EL (cell line): ENCODE measurements around the gene RETREG3.
"Not testable (repeated sequence)": the region's sequence is repeated elsewhere in the genome, so short reads cannot be mapped to it uniquely, and the experiment has no call there.

Experiments used
- DNase-seq: peaks from one replicate; pipeline ENCODE4 v3.0.0-alpha.2; 2016

The RETREG3 gene

DNA sequence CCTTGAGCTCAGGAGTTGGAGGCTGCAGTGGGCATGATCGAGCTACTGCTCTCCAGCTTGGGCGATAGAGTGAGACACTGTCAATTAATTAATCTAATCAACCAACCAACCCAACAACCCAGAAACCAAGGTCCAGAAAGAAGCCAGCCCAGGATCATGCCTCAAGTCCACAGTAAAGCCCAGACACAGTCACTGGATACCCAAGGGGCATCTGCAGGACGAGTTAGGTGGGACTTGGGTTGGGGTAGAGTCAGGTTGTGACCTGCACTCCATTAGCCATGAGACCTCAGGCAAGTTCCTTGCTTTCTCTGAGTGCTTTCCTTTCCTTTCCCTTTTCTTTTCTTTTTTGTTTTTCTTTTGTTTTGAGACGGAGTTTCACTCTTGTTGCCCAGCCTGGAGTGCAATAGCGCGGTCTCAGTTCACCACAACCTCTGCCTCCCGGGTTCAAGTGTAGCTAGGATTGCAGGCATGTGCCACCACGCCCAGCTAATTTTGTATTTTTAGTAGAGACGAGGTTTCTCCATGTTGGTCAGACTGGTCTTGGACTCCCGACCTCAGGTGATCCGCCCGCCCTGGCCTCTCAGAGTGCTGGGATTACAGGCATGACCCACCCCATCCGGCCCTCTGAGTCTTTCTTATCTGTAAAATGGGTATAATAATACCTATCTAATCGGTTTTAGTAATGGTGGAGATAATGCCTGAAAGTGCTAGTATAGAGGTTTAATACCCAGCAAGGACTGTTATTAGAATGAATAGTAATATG lies 60.0 kb downstream of the RETREG3 start:
- no peak for DNase-seq

DNA sequence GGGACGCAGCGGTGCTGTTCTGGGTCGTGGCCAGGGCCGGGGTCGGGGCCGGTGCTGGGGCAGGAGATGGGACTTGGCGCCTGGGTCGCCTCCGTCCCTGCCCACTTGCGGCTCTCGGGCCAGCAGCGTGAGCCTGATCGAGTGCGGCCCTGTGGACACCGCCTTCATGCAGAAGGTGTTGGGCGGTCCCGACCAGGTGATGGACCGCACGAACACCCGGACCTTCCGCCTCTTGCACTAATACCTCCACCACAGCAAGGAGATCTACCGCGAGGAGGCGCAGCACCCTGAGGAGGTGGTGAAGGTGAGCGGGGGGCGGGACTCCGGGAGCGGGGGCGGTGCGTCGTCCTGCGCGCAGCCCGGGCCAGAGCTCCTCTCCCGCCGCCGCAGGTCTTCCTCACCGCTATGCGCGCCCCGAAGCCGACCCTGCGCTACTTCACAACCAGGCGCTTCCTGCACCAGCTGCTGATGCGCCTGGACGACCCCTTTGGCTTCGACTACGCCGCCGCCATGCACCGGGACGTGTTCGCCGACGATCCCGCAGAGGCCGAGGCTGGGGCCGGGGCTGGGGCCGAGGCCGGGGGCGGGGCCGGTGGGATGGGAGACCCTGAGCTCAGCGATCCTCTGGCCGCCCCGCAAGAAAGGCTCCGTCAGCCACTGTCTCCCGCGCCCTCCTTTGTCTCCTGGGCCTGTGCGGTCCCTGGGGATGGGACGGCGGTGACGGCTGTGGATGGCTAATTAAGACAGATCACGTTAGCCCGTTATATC lies 60.9 kb downstream of the RETREG3 start:
- DNase-seq, result no peak

DNA sequence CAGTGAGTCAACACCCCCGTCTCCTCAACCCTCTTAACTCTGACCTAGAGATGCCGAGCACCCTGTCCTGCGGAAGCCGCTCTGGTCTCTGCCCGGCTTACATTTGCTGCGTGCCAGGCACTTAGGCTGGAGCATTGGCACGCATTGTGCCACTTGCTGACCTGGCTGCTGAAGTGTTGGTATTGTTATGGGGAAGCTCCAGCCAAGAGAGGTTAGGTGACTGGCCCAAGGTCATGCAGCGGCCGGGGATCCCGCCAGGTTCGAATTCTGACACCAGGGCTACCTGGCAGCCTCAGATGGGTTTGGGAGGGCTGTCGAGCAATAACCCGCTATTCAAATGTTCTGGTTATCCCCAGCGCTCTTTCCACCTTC lies 61.5 kb downstream of the RETREG3 start:
- no peak for DNase-seq

DNA sequence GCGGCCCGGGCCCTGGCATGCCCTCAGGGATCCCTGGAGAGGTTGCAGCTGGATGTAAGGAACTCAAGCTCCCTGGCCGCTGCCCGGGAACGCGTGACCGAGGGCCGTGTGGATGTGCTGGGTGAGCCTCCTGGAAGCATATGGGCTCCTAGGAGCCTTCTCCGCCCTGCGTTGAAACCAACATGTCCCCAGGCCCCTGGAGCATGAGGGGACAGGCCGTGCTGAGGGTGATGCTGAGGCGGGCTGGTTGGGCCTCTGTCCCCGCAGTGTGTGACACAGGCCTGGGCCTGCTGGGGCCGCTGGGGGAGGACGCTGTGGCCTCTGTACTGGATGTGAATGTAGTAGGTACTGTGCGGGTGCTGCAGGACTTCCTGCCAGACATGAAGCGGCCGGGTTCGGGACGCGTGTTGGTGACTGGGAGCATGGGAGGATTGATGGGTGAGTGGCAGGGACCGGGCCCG lies 62.1 kb downstream of the RETREG3 start:
- no peak for DNase-seq

DNA sequence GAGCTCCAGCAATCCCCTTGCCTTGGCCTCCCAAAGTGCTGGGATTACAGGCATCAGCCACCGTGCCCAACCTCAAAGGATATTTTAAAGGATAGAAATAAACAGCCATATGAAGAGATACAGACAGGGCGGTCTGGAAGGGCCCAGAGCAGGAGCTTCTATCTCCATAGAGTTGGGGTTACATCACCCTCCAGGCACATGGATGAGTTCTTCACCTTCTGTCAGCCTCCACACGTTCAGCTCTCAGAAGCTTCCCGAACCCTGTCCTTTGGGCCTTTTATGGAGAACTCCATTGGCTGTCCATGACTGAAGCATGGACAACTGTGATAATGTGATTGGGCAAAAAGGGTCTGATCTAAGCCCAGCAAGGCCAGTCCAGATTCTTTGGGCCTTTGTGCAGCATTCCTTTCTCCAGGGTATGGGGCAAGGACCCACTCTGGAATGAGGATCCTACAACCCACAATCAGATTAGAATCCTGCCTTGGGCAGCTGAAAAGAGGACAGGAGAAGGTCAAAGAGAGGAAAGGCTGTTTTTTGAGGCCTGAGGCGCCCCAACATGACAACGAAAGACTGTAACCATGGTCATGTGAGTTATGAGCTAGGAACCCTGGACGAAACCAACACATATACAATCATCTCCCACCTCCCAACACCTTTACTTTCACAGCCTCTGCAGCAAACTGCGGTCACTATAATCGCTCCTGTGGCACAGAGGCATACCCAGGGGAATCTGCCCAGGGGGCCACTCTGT lies 63.2 kb downstream of the RETREG3 start:
- DNase-seq, result not testable (repeated sequence)

DNA sequence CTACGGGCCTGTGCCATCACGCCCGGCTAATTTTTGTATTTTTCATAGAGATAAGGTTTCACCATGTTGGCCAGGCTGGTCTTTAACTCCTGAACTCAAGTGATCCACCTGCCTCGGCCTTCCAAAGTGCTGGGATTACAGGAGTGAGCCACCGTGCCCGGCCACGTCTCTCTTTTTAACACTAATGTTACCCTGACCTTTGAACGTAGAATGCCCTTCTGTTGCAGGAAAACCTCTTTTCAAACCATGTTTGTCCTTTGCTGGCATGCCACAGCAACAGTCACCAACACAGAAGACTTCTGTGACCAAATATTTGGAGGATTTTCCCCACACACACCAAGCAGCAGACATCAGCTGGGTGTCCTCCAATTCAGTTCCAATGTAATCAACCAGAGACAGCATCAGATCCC lies 64.3 kb downstream of the RETREG3 start:
- no peak for DNase-seq

DNA sequence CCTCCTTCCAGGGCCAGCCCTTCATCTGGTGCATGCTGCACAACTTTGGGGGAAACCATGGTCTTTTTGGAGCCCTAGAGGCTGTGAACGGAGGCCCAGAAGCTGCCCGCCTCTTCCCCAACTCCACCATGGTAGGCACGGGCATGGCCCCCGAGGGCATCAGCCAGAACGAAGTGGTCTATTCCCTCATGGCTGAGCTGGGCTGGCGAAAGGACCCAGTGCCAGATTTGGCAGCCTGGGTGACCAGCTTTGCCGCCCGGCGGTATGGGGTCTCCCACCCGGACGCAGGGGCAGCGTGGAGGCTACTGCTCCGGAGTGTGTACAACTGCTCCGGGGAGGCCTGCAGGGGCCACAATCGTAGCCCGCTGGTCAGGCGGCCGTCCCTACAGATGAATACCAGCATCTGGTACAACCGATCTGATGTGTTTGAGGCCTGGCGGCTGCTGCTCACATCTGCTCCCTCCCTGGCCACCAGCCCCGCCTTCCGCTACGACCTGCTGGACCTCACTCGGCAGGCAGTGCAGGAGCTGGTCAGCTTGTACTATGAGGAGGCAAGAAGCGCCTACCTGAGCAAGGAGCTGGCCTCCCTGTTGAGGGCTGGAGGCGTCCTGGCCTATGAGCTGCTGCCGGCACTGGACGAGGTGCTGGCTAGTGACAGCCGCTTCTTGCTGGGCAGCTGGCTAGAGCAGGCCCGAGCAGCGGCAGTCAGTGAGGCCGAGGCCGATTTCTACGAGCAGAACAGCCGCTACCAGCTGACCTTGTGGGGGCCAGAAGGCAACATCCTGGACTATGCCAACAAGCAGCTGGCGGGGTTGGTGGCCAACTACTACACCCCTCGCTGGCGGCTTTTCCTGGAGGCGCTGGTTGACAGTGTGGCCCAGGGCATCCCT lies 65.7 kb downstream of the RETREG3 start:
- no peak for DNase-seq

DNA sequence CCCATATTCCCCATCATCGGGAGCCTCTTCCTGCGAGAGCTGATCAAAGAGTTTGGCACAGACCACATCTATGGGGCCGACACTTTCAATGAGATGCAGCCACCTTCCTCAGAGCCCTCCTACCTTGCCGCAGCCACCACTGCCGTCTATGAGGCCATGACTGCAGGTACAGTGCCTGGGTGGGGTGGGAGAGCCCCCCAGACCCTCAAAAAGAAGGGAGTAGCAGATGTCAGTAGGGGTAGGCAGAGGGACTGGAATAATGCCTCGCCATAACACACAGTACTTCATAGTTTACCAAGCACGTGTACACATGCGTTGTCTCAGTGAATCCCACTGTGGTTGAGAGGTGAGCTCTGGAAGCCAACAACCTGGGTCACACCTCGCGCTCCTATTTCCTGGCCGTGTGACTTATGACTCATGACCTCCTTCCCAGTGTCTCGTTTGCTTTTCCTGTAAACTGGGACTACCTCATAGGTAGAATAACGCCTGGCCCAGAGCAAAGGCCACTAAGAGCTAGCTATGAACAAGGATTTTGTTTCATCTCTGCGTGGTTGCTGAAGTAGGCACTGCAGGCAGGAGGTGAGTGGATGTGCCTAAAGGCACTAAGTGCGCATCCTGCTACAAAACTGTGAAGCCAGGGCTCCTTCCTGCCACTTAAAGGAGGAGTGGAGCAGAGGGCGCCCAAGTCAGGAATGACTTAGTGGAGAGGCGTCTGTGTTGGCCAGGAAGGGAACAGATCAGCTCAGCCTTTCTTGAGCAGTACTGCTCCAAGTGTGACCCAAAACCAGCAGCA lies 67.9 kb downstream of the RETREG3 start:
- no peak for DNase-seq

DNA sequence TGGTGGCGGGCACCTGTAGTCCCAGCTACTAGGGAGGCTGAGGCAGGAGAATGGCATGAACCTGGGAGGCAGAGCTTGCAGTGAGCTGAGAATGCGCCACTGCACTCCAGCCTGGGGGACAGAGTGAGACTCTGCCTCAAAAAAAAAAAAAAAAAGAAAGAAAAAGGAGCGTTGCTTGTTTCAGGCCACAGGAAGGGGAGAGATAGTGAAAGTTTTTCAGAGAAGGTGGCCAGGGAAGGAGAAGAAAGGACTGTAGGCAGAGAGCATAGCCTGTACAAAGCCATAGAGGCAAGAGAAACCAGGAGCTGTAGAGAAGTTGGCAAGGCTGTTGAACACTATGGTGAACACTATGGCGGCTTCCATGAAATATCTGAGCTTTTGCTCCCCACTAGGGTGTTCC lies 68.6 kb downstream of the RETREG3 start:
- DNase-seq, result not testable (repeated sequence)

DNA sequence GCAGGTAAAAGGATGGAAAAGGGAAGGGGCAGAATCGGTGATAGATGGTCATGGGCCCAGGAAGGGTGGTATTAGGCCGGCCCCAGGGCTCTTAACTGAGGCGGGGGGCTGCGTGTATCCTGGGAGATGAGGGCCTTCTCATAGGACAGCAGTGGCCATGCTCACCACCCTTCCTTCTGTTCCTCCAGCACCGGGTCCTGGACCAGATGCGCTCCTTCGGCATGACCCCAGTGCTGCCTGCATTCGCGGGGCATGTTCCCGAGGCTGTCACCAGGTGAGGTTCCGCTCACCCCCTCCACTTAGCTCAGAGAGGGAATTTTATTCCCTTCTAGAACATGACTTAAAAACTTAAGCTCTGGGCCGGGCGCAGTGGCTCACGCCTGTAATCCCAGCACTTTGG lies 70.7 kb downstream of the RETREG3 start:
- DNase-seq, result no peak

- DNase-seq, result no peak
These were observed 71.2 kb downstream of the RETREG3 start for GRCh38 chr17:42537826-42538451.

GRCh38 chr17:42537156-42537805 lies 71.9 kb downstream of the RETREG3 start:
- no peak for DNase-seq

GRCh38 chr17:42536372-42537155 lies 72.6 kb downstream of the RETREG3 start:
- DNase-seq, result peak; percentile 88

DNA sequence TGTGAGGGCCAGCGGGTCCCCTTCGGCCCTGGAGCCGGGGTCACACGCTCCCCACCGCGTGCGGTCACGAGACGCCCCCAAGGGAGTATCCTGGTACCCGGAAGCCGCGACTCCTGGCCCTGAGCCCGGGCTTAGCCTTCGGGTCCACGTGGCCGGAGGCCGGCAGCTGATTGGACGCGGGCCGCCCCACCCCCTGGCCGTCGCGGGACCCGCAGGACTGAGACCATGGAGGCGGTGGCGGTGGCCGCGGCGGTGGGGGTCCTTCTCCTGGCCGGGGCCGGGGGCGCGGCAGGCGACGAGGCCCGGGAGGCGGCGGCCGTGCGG lies 73.2 kb downstream of the RETREG3 start, which contains the start of gene NAGLU:
Gene NAGLU, plus strand, starts transcription at position 194 of the 324 bp plus-strand sequence. Its CDS starts 32 bp downstream, at position 226.
- DNase-seq, result peak; percentile 91

GRCh38 chr17:42535155-42536047 lies 73.8 kb downstream of the RETREG3 start:
- DNase-seq, result no peak

GRCh38 chr17:42531455-42532354 lies 77.5 kb downstream of the RETREG3 start:
- peak; percentile 59 for DNase-seq

DNA sequence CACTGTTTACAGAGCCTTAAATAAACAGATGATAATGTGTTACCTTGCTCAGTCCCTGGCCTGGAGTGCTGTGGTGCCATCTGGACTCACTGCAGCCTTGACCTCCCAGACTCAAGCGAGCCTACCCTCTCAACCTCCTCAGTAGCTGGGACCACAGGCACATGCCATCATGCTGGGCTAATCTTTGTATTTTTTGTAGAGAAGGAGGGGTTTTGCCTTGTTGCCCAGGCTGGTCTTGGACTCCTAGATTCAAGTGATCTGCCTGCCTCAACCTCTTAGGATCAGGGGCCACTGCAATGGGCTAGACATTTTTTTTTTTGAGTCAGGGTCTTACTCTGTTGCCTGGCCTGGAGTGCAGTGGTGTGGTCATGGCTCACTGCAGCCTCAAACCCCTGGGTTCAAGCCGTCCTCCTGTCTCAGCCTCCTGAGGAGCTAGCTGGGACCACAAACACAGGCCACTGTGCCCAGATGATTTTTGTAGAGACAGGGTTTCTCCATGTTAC lies 78.2 kb downstream of the RETREG3 start:
- no peak for DNase-seq
